C4-2B (cell line): ENCODE results near the gene MAGI3.
"Not testable (repeated sequence)": the region's sequence is repeated elsewhere in the genome, so short reads cannot be mapped to it uniquely, and the experiment has no call there.

Experiments used
- H3K27ac ChIP-seq: fragments of 450-650 bp; 2 replicates; pipeline ENCODE4 v1.5.1; 2017
- CTCF ChIP-seq: fragments of 450-650 bp; conservative IDR thresholded peaks from 2 replicates; pipeline ENCODE4 v1.5.1; 2017; ENCODE audit warnings: mild to moderate bottlenecking
- ZFX ChIP-seq: fragments of 450-650 bp; IDR thresholded peaks from 2 replicates; pipeline ENCODE4 v1.6.1; 2017

Gene MAGI3

GRCh38 chr1:113701429-113701828, 311.1 kb downstream of the MAGI3 start:
- no peak overlapping the region for H3K27ac ChIP-seq
- TF ChIP-seq CTCF (no peak), ZFX (no peak)

GRCh38 chr1:113714606-113715269, 324.4 kb downstream of the MAGI3 start:
- no peak overlapping the region for H3K27ac ChIP-seq
- TF ChIP-seq CTCF = peak; percentile 17
- no peak for TF ChIP-seq ZFX

- H3K27ac ChIP-seq = not testable (repeated sequence)
Measured at GRCh38 chr1:113717506-113717905, 327.2 kb downstream of the MAGI3 start.

- H3K27ac ChIP-seq = not testable (repeated sequence)
Measured at GRCh38 chr1:113718621-113719020, 328.3 kb downstream of the MAGI3 start.

GRCh38 chr1:113721010-113721409, 330.7 kb downstream of the MAGI3 start:
- TF ChIP-seq CTCF = no peak
- TF ChIP-seq ZFX = no peak
- H3K27ac ChIP-seq = no peak overlapping the region

- no peak for TF ChIP-seq ZFX
- no peak for TF ChIP-seq CTCF
- H3K27ac ChIP-seq = no peak overlapping the region
Measured at GRCh38 chr1:113732802-113733201, 342.5 kb downstream of the MAGI3 start.

- H3K27ac ChIP-seq = no peak overlapping the region
- no peak for TF ChIP-seq ZFX
- TF ChIP-seq CTCF = no peak
Measured at GRCh38 chr1:113734357-113735055, 344.2 kb downstream of the MAGI3 start.
